ENCODE results near the gene ARSB. TPM values are rescaled to one million over a fixed set of nuclear protein-coding genes. Genes with fewer than 3 reads are reported as not detected.

Gene ARSB
- total and polyA plus RNA-seq, 2 donors (not counting 1 experiment from before 2014, with no cell fraction given): 10.1 to 27.7 TPM

DNA sequence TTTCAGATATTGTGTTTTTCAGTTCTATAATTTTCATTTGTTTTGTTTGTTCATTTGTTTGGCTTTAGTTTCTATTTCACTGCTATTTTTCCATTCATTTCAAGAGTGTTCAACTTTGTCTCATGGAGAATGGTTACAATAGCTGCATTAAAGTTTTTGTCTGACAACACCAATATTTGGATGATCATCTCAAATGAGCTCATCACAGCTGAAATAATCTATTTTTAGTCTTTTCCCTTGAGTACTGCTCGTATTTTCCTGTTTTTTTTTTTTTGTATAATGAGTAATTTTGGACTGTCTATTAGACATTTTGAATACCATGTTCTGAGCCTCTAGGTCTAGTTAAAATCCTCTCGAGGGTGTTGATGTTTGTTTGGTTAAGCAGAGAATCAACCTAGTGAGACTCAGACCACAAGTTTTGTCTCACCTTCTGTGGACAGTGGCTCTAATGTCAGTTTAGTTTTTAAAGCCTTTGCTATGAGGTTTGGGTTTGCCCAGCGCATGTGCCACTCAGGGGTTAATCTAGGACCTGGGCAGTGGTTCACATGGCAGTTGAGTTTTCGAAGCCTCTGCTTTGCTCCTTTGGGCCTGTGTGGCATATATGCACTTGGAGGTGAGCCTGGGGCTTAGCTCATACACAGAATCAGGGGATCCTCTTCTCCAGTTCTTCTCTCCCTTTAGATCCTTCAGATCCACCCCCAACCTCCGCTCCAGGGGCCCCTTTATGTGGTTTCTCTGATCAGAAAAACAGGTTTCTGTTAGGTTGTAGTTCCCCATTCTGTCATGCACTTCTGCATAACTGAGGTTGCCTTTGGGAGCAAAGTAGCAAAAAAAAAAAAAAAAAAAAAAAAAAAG lies 79.8 kb downstream of the ARSB start:
- H4K20me1 ChIP-seq (ENCODE audit: control insufficient read depth, extremely low read depth, insufficient read depth, low read length): no peaks in the 10 kb centered on the region
- no peak overlapping the region for H3K4me3 ChIP-seq (replicated peaks in 1 of 4; ENCODE audit: control extremely low read depth in 1 of 4, insufficient read depth in 1 of 4, low read depth in 3 of 4, low read length in 4 of 4)
- no peak overlapping the region for H2AFZ ChIP-seq (ENCODE audit: low read length)
- H3K27me3 ChIP-seq (ENCODE audit: control insufficient read depth, insufficient read depth, low read length): no peaks in the 10 kb centered on the region
- no peak for TF ChIP-seq EZH2 (IDR thresholded peaks at IDR 0.05; ENCODE audit: low read length, missing control alignments)
- TF ChIP-seq, protein P1, sequence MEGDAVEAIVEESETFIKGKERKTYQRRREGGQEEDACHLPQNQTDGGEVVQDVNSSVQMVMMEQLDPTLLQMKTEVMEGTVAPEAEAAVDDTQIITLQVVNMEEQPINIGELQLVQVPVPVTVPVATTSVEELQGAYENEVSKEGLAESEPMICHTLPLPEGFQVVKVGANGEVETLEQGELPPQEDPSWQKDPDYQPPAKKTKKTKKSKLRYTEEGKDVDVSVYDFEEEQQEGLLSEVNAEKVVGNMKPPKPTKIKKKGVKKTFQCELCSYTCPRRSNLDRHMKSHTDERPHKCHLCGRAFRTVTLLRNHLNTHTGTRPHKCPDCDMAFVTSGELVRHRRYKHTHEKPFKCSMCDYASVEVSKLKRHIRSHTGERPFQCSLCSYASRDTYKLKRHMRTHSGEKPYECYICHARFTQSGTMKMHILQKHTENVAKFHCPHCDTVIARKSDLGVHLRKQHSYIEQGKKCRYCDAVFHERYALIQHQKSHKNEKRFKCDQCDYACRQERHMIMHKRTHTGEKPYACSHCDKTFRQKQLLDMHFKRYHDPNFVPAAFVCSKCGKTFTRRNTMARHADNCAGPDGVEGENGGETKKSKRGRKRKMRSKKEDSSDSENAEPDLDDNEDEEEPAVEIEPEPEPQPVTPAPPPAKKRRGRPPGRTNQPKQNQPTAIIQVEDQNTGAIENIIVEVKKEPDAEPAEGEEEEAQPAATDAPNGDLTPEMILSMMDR (conservative IDR thresholded peaks at IDR 0.05 in 1 of 2, IDR thresholded peaks at IDR 0.05 in 1 of 2; ENCODE audit: low read depth in 1 of 2, low read length in 2 of 2): no peak
- no peaks in the 10 kb centered on the region for H3K79me2 ChIP-seq (ENCODE audit: control insufficient read depth, insufficient read depth, low read length)
- H3K27ac ChIP-seq (ENCODE audit: insufficient read depth, low read length): no peak overlapping the region
- no peaks in the 10 kb centered on the region for H3K9me3 ChIP-seq (ENCODE audit: control insufficient read depth, insufficient read depth, low read depth, low read length)
- H3K4me2 ChIP-seq (ENCODE audit: extremely low read depth, insufficient read depth, low read length): no peak overlapping the region
- H3K9ac ChIP-seq (ENCODE audit: insufficient read depth, low read length): no peak overlapping the region
- DNase-seq (ENCODE audit: low read depth in 2 of 2): no peak
- H3K4me1 ChIP-seq (ENCODE audit: control insufficient read depth, extremely low read depth, insufficient read depth, low read length): peaks cover 8% of the 10 kb centered on the region
- H3K36me3 ChIP-seq (ENCODE audit: control insufficient read depth, insufficient read depth, low read length): no peaks in the 10 kb centered on the region

DNA sequence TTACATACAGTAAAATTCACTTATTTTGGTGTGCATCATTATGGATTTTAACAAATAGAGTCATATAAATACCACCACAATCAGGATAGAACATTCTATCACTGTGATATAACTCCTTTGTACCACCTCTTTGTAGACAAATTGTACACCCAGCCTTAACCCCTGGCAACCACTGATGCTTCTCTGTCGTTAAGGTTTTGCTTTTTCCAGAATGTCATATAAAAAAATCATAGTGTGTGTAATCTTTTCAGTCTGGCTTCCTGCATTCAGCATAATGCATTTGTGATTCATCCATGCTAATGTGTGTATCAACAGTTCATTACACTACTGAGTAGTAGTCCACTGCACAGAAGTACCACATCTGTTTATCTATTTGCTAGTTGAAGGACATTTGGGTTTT lies 81.2 kb downstream of the ARSB start:
- Histone ChIP-seq H2AFZ (ENCODE audit: low read length) (no peak overlapping the region), H3K27me3 (ENCODE audit: control insufficient read depth, insufficient read depth, low read length) (no peaks in the 10 kb centered on the region), H3K9me3 (ENCODE audit: control insufficient read depth, insufficient read depth, low read depth, low read length) (no peaks in the 10 kb centered on the region), H3K4me3 (replicated peaks in 1 of 4; ENCODE audit: control extremely low read depth in 1 of 4, insufficient read depth in 1 of 4, low read depth in 3 of 4, low read length in 4 of 4) (no peak overlapping the region), H3K4me2 (ENCODE audit: extremely low read depth, insufficient read depth, low read length) (no peak overlapping the region), H4K20me1 (ENCODE audit: control insufficient read depth, extremely low read depth, insufficient read depth, low read length) (no peaks in the 10 kb centered on the region), H3K36me3 (ENCODE audit: control insufficient read depth, insufficient read depth, low read length) (no peaks in the 10 kb centered on the region), H3K4me1 (ENCODE audit: control insufficient read depth, extremely low read depth, insufficient read depth, low read length) (peaks cover 8% of the 10 kb centered on the region), H3K9ac (ENCODE audit: insufficient read depth, low read length) (no peak overlapping the region), H3K79me2 (ENCODE audit: control insufficient read depth, insufficient read depth, low read length) (no peaks in the 10 kb centered on the region), H3K27ac (ENCODE audit: insufficient read depth, low read length) (no peak overlapping the region)
- DNase-seq (ENCODE audit: low read depth in 2 of 2): peak in 1 of 2 donors; percentile 71
- TF ChIP-seq, protein P1 (conservative IDR thresholded peaks at IDR 0.05 in 1 of 2, IDR thresholded peaks at IDR 0.05 in 1 of 2; ENCODE audit: low read depth in 1 of 2, low read length in 2 of 2): no peak
- TF ChIP-seq EZH2 (IDR thresholded peaks at IDR 0.05; ENCODE audit: low read length, missing control alignments): no peak

DNA sequence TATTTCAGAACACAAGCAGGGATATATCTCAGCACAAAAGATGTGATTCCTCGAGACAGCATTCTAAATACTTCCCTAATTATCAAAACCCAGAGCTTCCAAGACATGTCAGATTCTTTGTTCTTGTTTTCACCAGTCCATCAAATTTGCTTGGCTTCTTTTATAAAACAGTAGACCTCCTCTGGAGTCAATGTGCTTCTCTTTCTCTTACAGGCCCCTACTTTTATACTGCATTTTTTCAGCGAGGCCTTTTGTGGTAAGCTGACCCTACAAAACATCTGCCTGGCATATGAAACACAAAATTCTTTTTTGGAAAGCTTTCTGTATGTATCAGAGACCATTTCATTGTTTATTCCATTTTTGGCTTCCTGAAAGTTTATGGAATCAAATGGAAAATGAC lies 81.8 kb downstream of the ARSB start:
- Histone ChIP-seq H3K9me3 (ENCODE audit: control insufficient read depth, insufficient read depth, low read depth, low read length) (no peaks in the 10 kb centered on the region), H3K27me3 (ENCODE audit: control insufficient read depth, insufficient read depth, low read length) (no peaks in the 10 kb centered on the region), H3K4me1 (ENCODE audit: control insufficient read depth, extremely low read depth, insufficient read depth, low read length) (peaks cover 6% of the 10 kb centered on the region), H3K9ac (ENCODE audit: insufficient read depth, low read length) (no peak overlapping the region), H3K79me2 (ENCODE audit: control insufficient read depth, insufficient read depth, low read length) (no peaks in the 10 kb centered on the region), H3K4me2 (ENCODE audit: extremely low read depth, insufficient read depth, low read length) (no peak overlapping the region), H3K36me3 (ENCODE audit: control insufficient read depth, insufficient read depth, low read length) (no peaks in the 10 kb centered on the region), H3K4me3 (replicated peaks in 1 of 4; ENCODE audit: control extremely low read depth in 1 of 4, insufficient read depth in 1 of 4, low read depth in 3 of 4, low read length in 4 of 4) (no peak overlapping the region), H4K20me1 (ENCODE audit: control insufficient read depth, extremely low read depth, insufficient read depth, low read length) (no peaks in the 10 kb centered on the region), H2AFZ (ENCODE audit: low read length) (no peak overlapping the region), H3K27ac (ENCODE audit: insufficient read depth, low read length) (no peak overlapping the region)
- DNase-seq (ENCODE audit: low read depth in 2 of 2): no peak
- TF ChIP-seq, protein P1 (conservative IDR thresholded peaks at IDR 0.05 in 1 of 2, IDR thresholded peaks at IDR 0.05 in 1 of 2; ENCODE audit: low read depth in 1 of 2, low read length in 2 of 2): no peak
